K562 (cell line): Measurements from ENCODE around the gene ACCSL. TPM values are rescaled to one million over a fixed set of nuclear protein-coding genes. Genes with fewer than 3 reads are reported as not detected.

Source experiments
- ATAC-seq: fragments of 200-7000 bp; cut with Tn5 transposase; 3 replicates; pipeline ENCODE4 v1.9.1; 2020; ENCODE audit warnings: moderate library complexity
- BruUV-seq: library from RNA; stranded (reverse); fragments of 400-500 nt; replicated peaks from 2 replicates; lab custom pipeline; 2021; lab: Mats Ljungman, UMichigan
- CTCF ChIA-PET: fragments of 300-600 bp; formaldehyde crosslinking; extraction: SDS; loops from one replicate; lab custom pipeline; 2021; ENCODE audit warnings: low intra/inter-chr PET ratio; lab: Yijun Ruan, JAX
- POLR2A ChIA-PET: fragments of 300-600, 350-650 bp; sonication (Branson Sonifier 250); formaldehyde crosslinking; extraction: SDS; loops from one replicate; lab custom pipeline; 2021; ENCODE audit warnings: antibody characterized with exemption, inconsistent platforms; lab: Yijun Ruan, JAX
- DNase-seq, 4 experiments: peaks; one replicate each; pipeline versions ENCODE4 v3.0.0 to v3.0.0-alpha.2; 2011 to 2018; ENCODE audit warnings: low spot score in 3 of 4, mixed read lengths in 3 of 4; ENCODE audit errors: extremely low read depth in 1 of 4
- FAIRE-seq: peaks from 2 replicates; lab custom pipeline; 2011; peaks lifted over from hg19 to GRCh38; lab: Jason Lieb, UNC
- H2AFZ ChIP-seq: 2 replicates; pipeline ENCODE4 v1.6.0; 2011; ENCODE audit warnings: low read depth, low read length, control low read depth, inconsistent platforms
- H3K27ac ChIP-seq: fragments of 200-600 bp; 3 replicates; pipeline ENCODE4 v1.8.0; 2011; ENCODE audit warnings: low read depth, mild to moderate bottlenecking, control low read depth, inconsistent platforms, low read length, moderate library complexity, mixed read lengths; ENCODE audit errors: extremely low read depth
- H3K27me3 ChIP-seq, 2 experiments: fragments of 300-600 bp in 1 of 2; 2 replicates in 1 of 2; 3 replicates in 1 of 2; pipeline versions ENCODE4 v1.6.0 to v1.8.0; 2011; ENCODE audit warnings: inconsistent platforms in 2 of 2, low read length in 2 of 2, mild to moderate bottlenecking in 1 of 2, mixed read lengths in 1 of 2, moderate library complexity in 1 of 2; ENCODE audit not compliant: control insufficient read depth in 2 of 2, insufficient read depth in 2 of 2
- H3K36me3 ChIP-seq: fragments of 300-600 bp; 3 replicates; pipeline ENCODE4 v1.8.0; 2011; ENCODE audit warnings: mild to moderate bottlenecking, low read length, inconsistent platforms; ENCODE audit not compliant: control insufficient read depth, insufficient read depth
- H3K4me1 ChIP-seq, 2 experiments: fragments of 200-600 bp in 1 of 2; replicated peaks in 1 of 2; 2 replicates in 1 of 2; 3 replicates in 1 of 2; pipeline versions ENCODE4 v1.5.1 to v1.8.0; 2011; ENCODE audit warnings: inconsistent platforms in 2 of 2, low read length in 2 of 2, mild to moderate bottlenecking in 1 of 2, mixed read lengths in 1 of 2, moderate library complexity in 1 of 2; ENCODE audit not compliant: control insufficient read depth in 2 of 2, insufficient read depth in 2 of 2
- H3K4me2 ChIP-seq: 2 replicates; pipeline ENCODE4 v1.6.1; 2011; ENCODE audit warnings: low read length, control low read depth, inconsistent platforms, mixed read lengths; ENCODE audit not compliant: insufficient read depth
- H3K4me3 ChIP-seq: fragments of 200-600 bp; sonication (generic), shearing (Covaris generic); 2 replicates; pipeline ENCODE4 v1.5.1; 2016; ENCODE audit warnings: control low read depth, inconsistent platforms
- H3K79me2 ChIP-seq: fragments of 200-600 bp; 3 replicates; pipeline ENCODE4 v1.8.0; 2011; ENCODE audit warnings: low read length, inconsistent platforms; ENCODE audit not compliant: control insufficient read depth, insufficient read depth
- H3K9ac ChIP-seq, 2 experiments: 2 replicates each; pipeline versions ENCODE4 v1.6.0 to v1.6.1; 2011; ENCODE audit warnings: low read depth in 2 of 2, low read length in 2 of 2, control low read depth in 1 of 2, inconsistent platforms in 1 of 2, mild to moderate bottlenecking in 1 of 2, mixed read lengths in 1 of 2; ENCODE audit not compliant: insufficient read depth in 1 of 2
- H3K9me1 ChIP-seq: one replicate; pipeline ENCODE4 v1.6.0; 2011; ENCODE audit warnings: inconsistent platforms, mild to moderate bottlenecking, low read length, moderate library complexity; ENCODE audit not compliant: control insufficient read depth, insufficient read depth
- H3K9me3 ChIP-seq: replicated peaks from 2 replicates; pipeline ENCODE4 v1.5.1; 2011; ENCODE audit warnings: low read depth, low read length, inconsistent platforms; ENCODE audit not compliant: control insufficient read depth, insufficient read depth
- H4K20me1 ChIP-seq: replicated peaks from 2 replicates; pipeline ENCODE4 v1.6.1; 2011; ENCODE audit warnings: low read length, inconsistent platforms, mixed read lengths; ENCODE audit not compliant: control insufficient read depth, insufficient read depth
- CBX2 ChIP-seq: fragments of 200-600 bp; sonication (generic); IDR thresholded peaks from one replicate; pipeline ENCODE4 v1.6.1; 2012; ENCODE audit warnings: mild to moderate bottlenecking, low read length, inconsistent platforms; ENCODE audit not compliant: insufficient read depth, poor library complexity, severe bottlenecking
- CHD4 ChIP-seq: fragments of 200-600 bp; sonication (generic); IDR thresholded peaks from 3 replicates; pipeline ENCODE4 v1.6.1; 2012; ENCODE audit warnings: low read depth, mild to moderate bottlenecking, mixed read lengths, low read length, inconsistent platforms; ENCODE audit not compliant: insufficient read depth, insufficient replicate concordance, poor library complexity, severe bottlenecking
- EGR1 ChIP-seq: fragments of 450-650 bp; conservative IDR thresholded peaks from 2 replicates; pipeline ENCODE4 v1.6.1; 2017; ENCODE audit warnings: mild to moderate bottlenecking
- KAT2B ChIP-seq: IDR thresholded peaks from one replicate; pipeline ENCODE4 v1.6.1; 2012; ENCODE audit warnings: low read depth, mild to moderate bottlenecking, control low read depth, inconsistent platforms, low read length, moderate library complexity
- LCOR ChIP-seq: sonication (generic); formaldehyde crosslinking; IDR thresholded peaks from 2 replicates; pipeline ENCODE4 v1.8.0; 2022; ENCODE audit warnings: mild to moderate bottlenecking, missing genetic modification reagents
- RFX5 ChIP-seq: IDR thresholded peaks from 2 replicates; pipeline ENCODE4 v1.6.1; 2011; ENCODE audit warnings: low read depth, mild to moderate bottlenecking, improper control_type of control experiment, low read length
- SIN3B ChIP-seq: fragments of 450-650 bp; IDR thresholded peaks from 2 replicates; pipeline ENCODE4 v1.6.1; 2017; ENCODE audit warnings: low read depth, mild to moderate bottlenecking, moderate library complexity
- SMAD4 ChIP-seq: fragments of 250-450 bp; sonication (Bioruptor Pico); conservative IDR thresholded peaks from 2 replicates; pipeline ENCODE4 v1.8.0; 2021; ENCODE audit warnings: inconsistent platforms, mild to moderate bottlenecking, moderate library complexity
- SRSF1 ChIP-seq: fragments of 200-400 bp; formaldehyde crosslinking; IDR thresholded peaks from 2 replicates; pipeline ENCODE4 v1.6.1; 2017; ENCODE audit warnings: mild to moderate bottlenecking, low read depth, low read length, moderate library complexity
- ZNF274 ChIP-seq: IDR thresholded peaks from 2 replicates; pipeline ENCODE4 v1.6.1; 2011; ENCODE audit warnings: low read depth, mild to moderate bottlenecking, low read length, moderate library complexity, borderline replicate concordance
- ZNF316 ChIP-seq: fragments of 450-650 bp; IDR thresholded peaks from 2 replicates; pipeline ENCODE4 v1.6.1; 2016
- ZNF764 ChIP-seq: fragments of 250-450 bp; sonication (Bioruptor Pico); IDR thresholded peaks from 2 replicates; pipeline ENCODE4 v1.4.0; 2020; ENCODE audit warnings: low read depth, mild to moderate bottlenecking, moderate library complexity
- WGBS: fragments of 100-300 bp; shearing (Covaris generic); methylation state at CpG from one replicate; pipeline ENCODE4 v1.1.6; 2016; ENCODE audit warnings: low coverage, mixed read lengths; ENCODE audit not compliant: insufficient coverage; ENCODE audit errors: missing lambda C conversion rate; 5-methylcytosine and 5-hydroxymethylcytosine counted together
- in situ Hi-C: fragments of 300-500 bp; cut with MboI; formaldehyde crosslinking; loops from 4 replicates; pipeline ENCODE4 v1.15.0; 2018; ENCODE audit warnings: inconsistent platforms, mixed read lengths
- intact Hi-C: fragments of 100-400 bp; cut with micrococcal nuclease; formaldehyde crosslinking; loops from 2 replicates; pipeline ENCODE4 v1.14.2; 2022
- polyA plus RNA-seq, 8 experiments: library from polyadenylated mRNA; depleted of rRNA in 4 of 8; stranded (reverse) in 5 of 8; unstranded in 3 of 8; fragments of >200 nt; fragmentation: Nextera tagmentation in 2 of 8; fragmentation: Illumina TruSeq in 1 of 8; extraction: Ambion mirVana in 2 of 8; extraction: Trizol in 1 of 8; gene quantifications; 2 replicates each; pipeline versions ENCODE4 v1.2.1 to v1.2.3, GENCODE V29; 2011 to 2014; ENCODE audit warnings: inconsistent platforms in 1 of 8, missing spikeins in 1 of 8
- total RNA-seq, 7 experiments: library from RNA; depleted of rRNA in 6 of 7; stranded (reverse); fragments of >200 nt in 6 of 7; fragmentation: Illumina TruSeq in 2 of 7; extraction: Trizol in 2 of 7; gene quantifications; 2 replicates each; pipeline versions ENCODE4 v1.2.1 to v1.2.3, GENCODE V29; 2011 to 2021; ENCODE audit warnings: low replicate concordance in 1 of 7
- TF ChIP-seq, protein P1 (sequence below): fragments of 450-650 bp; IDR thresholded peaks from 2 replicates; pipeline ENCODE4 v1.6.1; 2017; ENCODE audit warnings: antibody characterized with exemption, mild to moderate bottlenecking
- TF ChIP-seq, protein P2 (sequence below): fragments of 450-650 bp; conservative IDR thresholded peaks from 2 replicates; pipeline ENCODE4 v1.6.1; 2016; ENCODE audit warnings: missing genetic modification characterization, low read depth, mild to moderate bottlenecking, control low read depth, missing compliant biosample characterization

The ACCSL gene
- total and polyA plus RNA-seq, 9 of the 15 experiments (the other 6 are each of a cell fraction or from before 2014, with no cell fraction given) = not detected

DNA sequence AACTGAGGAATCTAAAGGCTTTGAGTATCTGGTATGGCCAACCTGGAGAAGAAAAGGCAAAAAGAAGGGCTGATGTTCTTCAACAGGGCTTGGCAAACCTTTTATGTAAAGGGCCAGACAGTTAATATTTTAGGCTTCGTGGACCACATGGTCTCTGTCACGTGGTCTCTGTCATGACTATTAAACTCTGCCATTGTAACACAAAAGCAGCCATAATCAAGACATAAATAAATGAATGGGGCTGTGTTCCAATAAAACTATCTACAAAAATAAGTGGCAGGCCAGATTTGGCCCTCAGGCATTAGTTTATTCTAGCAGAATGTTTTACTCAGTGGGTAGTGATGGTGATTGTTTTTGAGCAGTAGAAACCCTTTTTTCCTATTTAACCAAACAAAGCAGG is 483 bp upstream of the ACCSL start (continued):
- TF ChIP-seq, protein P1, sequence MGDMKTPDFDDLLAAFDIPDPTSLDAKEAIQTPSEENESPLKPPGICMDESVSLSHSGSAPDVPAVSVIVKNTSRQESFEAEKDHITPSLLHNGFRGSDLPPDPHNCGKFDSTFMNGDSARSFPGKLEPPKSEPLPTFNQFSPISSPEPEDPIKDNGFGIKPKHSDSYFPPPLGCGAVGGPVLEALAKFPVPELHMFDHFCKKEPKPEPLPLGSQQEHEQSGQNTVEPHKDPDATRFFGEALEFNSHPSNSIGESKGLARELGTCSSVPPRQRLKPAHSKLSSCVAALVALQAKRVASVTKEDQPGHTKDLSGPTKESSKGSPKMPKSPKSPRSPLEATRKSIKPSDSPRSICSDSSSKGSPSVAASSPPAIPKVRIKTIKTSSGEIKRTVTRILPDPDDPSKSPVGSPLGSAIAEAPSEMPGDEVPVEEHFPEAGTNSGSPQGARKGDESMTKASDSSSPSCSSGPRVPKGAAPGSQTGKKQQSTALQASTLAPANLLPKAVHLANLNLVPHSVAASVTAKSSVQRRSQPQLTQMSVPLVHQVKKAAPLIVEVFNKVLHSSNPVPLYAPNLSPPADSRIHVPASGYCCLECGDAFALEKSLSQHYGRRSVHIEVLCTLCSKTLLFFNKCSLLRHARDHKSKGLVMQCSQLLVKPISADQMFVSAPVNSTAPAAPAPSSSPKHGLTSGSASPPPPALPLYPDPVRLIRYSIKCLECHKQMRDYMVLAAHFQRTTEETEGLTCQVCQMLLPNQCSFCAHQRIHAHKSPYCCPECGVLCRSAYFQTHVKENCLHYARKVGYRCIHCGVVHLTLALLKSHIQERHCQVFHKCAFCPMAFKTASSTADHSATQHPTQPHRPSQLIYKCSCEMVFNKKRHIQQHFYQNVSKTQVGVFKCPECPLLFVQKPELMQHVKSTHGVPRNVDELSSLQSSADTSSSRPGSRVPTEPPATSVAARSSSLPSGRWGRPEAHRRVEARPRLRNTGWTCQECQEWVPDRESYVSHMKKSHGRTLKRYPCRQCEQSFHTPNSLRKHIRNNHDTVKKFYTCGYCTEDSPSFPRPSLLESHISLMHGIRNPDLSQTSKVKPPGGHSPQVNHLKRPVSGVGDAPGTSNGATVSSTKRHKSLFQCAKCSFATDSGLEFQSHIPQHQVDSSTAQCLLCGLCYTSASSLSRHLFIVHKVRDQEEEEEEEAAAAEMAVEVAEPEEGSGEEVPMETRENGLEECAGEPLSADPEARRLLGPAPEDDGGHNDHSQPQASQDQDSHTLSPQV = no peak
- TF ChIP-seq ZNF316 (no peak), ZNF274 (no peak), SMAD4 (CRISPR knock-in tag) (no peak), SIN3B (no peak), KAT2B (no peak)
- TF ChIP-seq, all 486 proteins: peak for 4

DNA sequence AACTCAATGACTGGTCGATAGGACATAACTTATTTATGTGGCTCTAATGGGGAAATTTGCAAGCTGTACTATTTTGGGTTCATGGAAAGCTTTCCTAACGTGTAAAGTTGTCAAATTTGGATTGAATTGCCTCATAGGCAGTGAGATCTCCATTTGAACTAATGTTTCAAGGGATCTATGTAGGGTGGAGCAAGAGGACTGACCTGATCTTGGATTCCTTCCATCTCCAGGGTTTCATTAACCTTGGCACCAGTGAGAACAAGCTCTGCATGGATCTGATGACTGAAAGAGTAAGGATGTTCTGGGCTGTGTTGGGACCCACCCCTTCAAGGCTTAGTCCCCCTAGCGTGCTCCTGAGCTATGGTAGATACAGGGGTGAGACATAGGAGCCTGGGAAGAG is 2.1 kb downstream of the ACCSL start:
- Histone ChIP-seq H4K20me1 (no peaks in the 10 kb centered on the region), H3K27me3 (peaks cover 2 to 11% of the 10 kb centered on the region in 2 experiments; a peak in 4 of 5 replicates)
- in situ Hi-C loops = no loop called here
- TF ChIP-seq, protein P2, sequence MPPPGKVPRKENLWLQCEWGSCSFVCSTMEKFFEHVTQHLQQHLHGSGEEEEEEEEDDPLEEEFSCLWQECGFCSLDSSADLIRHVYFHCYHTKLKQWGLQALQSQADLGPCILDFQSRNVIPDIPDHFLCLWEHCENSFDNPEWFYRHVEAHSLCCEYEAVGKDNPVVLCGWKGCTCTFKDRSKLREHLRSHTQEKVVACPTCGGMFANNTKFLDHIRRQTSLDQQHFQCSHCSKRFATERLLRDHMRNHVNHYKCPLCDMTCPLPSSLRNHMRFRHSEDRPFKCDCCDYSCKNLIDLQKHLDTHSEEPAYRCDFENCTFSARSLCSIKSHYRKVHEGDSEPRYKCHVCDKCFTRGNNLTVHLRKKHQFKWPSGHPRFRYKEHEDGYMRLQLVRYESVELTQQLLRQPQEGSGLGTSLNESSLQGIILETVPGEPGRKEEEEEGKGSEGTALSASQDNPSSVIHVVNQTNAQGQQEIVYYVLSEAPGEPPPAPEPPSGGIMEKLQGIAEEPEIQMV = no peak
- TF ChIP-seq LCOR (CRISPR knock-in tag) (no peak), CHD4 (no peak), EGR1 (no peak), ZNF764 (CRISPR knock-in tag) (no peak), SRSF1 (no peak), RFX5 (no peak), KAT2B (no peak), CBX2 (no peak)

More for the DNA sequence above, 2.1 kb downstream of the ACCSL start:
- Histone ChIP-seq H2AFZ (no peak overlapping the region), H3K9me3 (no peaks in the 10 kb centered on the region), H3K9ac (no peak overlapping the region), H3K9me1 (peaks cover 5% of the 10 kb centered on the region), H3K36me3 (no peaks in the 10 kb centered on the region), H3K4me1 (no peaks in the 10 kb centered on the region; a peak in 1 of 5 replicates), H3K4me3 (no peak overlapping the region), H3K79me2 (no peaks in the 10 kb centered on the region), H3K27ac (no peak overlapping the region), H3K4me2 (no peak overlapping the region)
- DNase-seq (no peak), ATAC-seq (no peak), FAIRE-seq (no peak)
- ChIA-PET POLR2A (interaction anchor here (1.1 kb wide), 1 partner anchor 9 kb away, joined by 3 read pairs; no protein-coding TSS in a partner anchor), CTCF (no interaction called here)
- WGBS = 3% methylated on average over 3 of the region's 3 CpGs
- intact Hi-C loops = no loop called here
- no TSS peak for BruUV-seq
